ENCODE measurements around the gene DOK6.
A peak's percentile ranks its signal among the peaks of the same experiment; 100 is the strongest.

Gene DOK6

GRCh38 chr18:69626643-69627242 is 226.1 kb downstream of the DOK6 start:
- H3K27ac Mint-ChIP-seq = peak overlapping the region; percentile 84
- TF ChIP-seq CTCF (IDR thresholded peaks at IDR 0.05) = no peak
- H3K4me1 Mint-ChIP-seq = peaks cover 10% of the 10 kb centered on the region
- no peaks in the 10 kb centered on the region for H3K27me3 Mint-ChIP-seq (ENCODE audit: low read depth, poor library complexity)
- no peak overlapping the region for H3K4me3 Mint-ChIP-seq
- H3K36me3 Mint-ChIP-seq (ENCODE audit: low read depth) = peaks cover 5% of the 10 kb centered on the region
- DNase-seq = no peak
- H3K9me3 Mint-ChIP-seq = no peaks in the 10 kb centered on the region

GRCh38 chr18:69628774-69629359 is 228.2 kb downstream of the DOK6 start:
- Mint-ChIP-seq H3K27ac (no peak overlapping the region), H3K27me3 (ENCODE audit: low read depth, poor library complexity) (no peaks in the 10 kb centered on the region), H3K4me1 (peaks cover 10% of the 10 kb centered on the region), H3K4me3 (no peak overlapping the region), H3K36me3 (ENCODE audit: low read depth) (peaks cover 5% of the 10 kb centered on the region), H3K9me3 (no peaks in the 10 kb centered on the region)
- TF ChIP-seq CTCF (IDR thresholded peaks at IDR 0.05) = no peak
- DNase-seq = no peak

GRCh38 chr18:69631281-69631680 is 230.6 kb downstream of the DOK6 start:
- Mint-ChIP-seq H3K27ac (no peak overlapping the region), H3K36me3 (ENCODE audit: low read depth) (peaks cover 5% of the 10 kb centered on the region), H3K9me3 (no peaks in the 10 kb centered on the region), H3K4me1 (peaks cover 2% of the 10 kb centered on the region), H3K4me3 (no peak overlapping the region), H3K27me3 (ENCODE audit: low read depth, poor library complexity) (no peaks in the 10 kb centered on the region)
- no peak for TF ChIP-seq CTCF (IDR thresholded peaks at IDR 0.05)
- DNase-seq = no peak

GRCh38 chr18:69635482-69635881 is 234.8 kb downstream of the DOK6 start:
- TF ChIP-seq CTCF (IDR thresholded peaks at IDR 0.05) = no peak
- Mint-ChIP-seq H3K4me1 (no peaks in the 10 kb centered on the region), H3K27ac (no peak overlapping the region), H3K4me3 (no peak overlapping the region), H3K36me3 (ENCODE audit: low read depth) (peaks cover 4% of the 10 kb centered on the region), H3K27me3 (ENCODE audit: low read depth, poor library complexity) (peaks cover 3% of the 10 kb centered on the region), H3K9me3 (no peaks in the 10 kb centered on the region)
- DNase-seq = no peak

GRCh38 chr18:69636529-69637301 is 236.0 kb downstream of the DOK6 start:
- H3K9me3 Mint-ChIP-seq = no peaks in the 10 kb centered on the region
- H3K4me1 Mint-ChIP-seq = no peaks in the 10 kb centered on the region
- peaks cover 7% of the 10 kb centered on the region for H3K36me3 Mint-ChIP-seq (ENCODE audit: low read depth)
- H3K27me3 Mint-ChIP-seq (ENCODE audit: low read depth, poor library complexity) = peaks cover 3% of the 10 kb centered on the region
- H3K27ac Mint-ChIP-seq = no peak overlapping the region
- no peak for DNase-seq
- no peak overlapping the region for H3K4me3 Mint-ChIP-seq
- no peak for TF ChIP-seq CTCF (IDR thresholded peaks at IDR 0.05)

All from nephron progenitor cell (in vitro differentiated cells).